Thyroid gland (tissue), 4 donors: Measurements from ENCODE around the gene TMEM117.

Experiments used
- POLR2A ChIP-seq, 2 donors: fragments of 450-650 bp; IDR thresholded peaks; one replicate each; pipeline ENCODE4 v1.6.1; 2017; ENCODE audit warnings: antibody characterized with exemption in 2 of 2, mild to moderate bottlenecking in 2 of 2, moderate library complexity in 1 of 2
- TF ChIP-seq, protein P1 (sequence below), 6 experiments: fragments of 200-600 bp in 3 of 6; fragments of 450-650 bp in 3 of 6; sonication (generic) in 3 of 6; IDR thresholded peaks; one replicate each; pipeline ENCODE4 v1.5.1; 2016 to 2019; ENCODE audit warnings: antibody characterized with exemption in 6 of 6, mild to moderate bottlenecking in 2 of 6, inconsistent platforms in 1 of 6, moderate library complexity in 1 of 6

DNA sequence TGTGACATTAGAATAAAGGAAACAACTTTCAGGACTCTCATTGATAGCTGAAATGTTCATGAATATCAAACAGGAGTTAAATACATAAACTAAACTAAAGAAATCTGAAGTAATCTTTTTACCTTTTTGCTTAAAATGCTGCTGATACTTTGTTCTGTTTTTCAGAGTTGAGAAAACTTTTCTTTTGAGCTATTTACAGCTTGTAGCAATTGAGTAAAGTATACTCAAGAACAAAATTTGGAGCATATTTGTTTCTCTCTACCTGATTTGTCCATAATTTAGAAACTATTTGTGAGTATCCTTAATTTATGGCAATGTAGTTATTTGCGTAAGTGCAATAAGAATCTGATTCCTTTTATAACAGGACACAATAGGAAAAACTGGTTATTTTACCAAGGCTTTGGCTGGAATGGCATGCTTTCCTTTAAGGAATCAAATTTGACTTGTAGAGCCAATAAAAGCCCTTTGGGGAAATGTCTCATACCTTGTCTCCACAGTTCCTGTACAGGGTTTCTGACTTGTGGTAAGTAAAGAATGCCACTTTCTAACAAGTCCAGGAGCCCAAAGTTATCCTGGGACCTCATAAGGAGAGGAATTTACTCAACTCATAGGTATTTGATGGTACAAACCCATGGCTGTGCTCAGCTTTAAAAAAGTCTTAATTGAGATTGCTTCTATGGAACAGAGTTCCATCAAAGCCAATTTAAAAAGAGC, 195.7 kb downstream of the TMEM117 start:
- TF ChIP-seq, protein P1, sequence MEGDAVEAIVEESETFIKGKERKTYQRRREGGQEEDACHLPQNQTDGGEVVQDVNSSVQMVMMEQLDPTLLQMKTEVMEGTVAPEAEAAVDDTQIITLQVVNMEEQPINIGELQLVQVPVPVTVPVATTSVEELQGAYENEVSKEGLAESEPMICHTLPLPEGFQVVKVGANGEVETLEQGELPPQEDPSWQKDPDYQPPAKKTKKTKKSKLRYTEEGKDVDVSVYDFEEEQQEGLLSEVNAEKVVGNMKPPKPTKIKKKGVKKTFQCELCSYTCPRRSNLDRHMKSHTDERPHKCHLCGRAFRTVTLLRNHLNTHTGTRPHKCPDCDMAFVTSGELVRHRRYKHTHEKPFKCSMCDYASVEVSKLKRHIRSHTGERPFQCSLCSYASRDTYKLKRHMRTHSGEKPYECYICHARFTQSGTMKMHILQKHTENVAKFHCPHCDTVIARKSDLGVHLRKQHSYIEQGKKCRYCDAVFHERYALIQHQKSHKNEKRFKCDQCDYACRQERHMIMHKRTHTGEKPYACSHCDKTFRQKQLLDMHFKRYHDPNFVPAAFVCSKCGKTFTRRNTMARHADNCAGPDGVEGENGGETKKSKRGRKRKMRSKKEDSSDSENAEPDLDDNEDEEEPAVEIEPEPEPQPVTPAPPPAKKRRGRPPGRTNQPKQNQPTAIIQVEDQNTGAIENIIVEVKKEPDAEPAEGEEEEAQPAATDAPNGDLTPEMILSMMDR (IDR thresholded peaks at IDR 0.05), result no peak
- no peak for TF ChIP-seq POLR2A (IDR thresholded peaks at IDR 0.05)
